Neural cell (in vitro differentiated cells): Measurements from ENCODE around the gene IQGAP2. TPM values are rescaled to one million over a fixed set of nuclear protein-coding genes. Genes with fewer than 3 reads are reported as not detected.

Source experiments
- H2AFZ ChIP-seq: fragments of 200-600, 300-800 bp; sonication (generic), shearing (Covaris generic); 2 replicates; pipeline ENCODE4 v1.6.0; 2014; ENCODE audit warnings: low read depth, mild to moderate bottlenecking, antibody characterized with exemption, low read length, moderate library complexity
- H3F3A ChIP-seq: fragments of 200-600 bp; shearing (Covaris generic); 2 replicates; pipeline ENCODE4 v1.6.1; 2016; ENCODE audit warnings: mild to moderate bottlenecking, moderate library complexity, mixed read lengths, antibody characterized with exemption, low read length; ENCODE audit not compliant: insufficient read depth, poor library complexity, severe bottlenecking
- H3K27ac ChIP-seq: fragments of 200-600, 300-800 bp; sonication (generic), shearing (Covaris generic); 2 replicates; pipeline ENCODE4 v1.5.1; 2014; ENCODE audit warnings: mild to moderate bottlenecking, low read length, moderate library complexity
- H3K27me3 ChIP-seq: fragments of 300-800, 200-600 bp; sonication (generic), shearing (Covaris generic); 2 replicates; pipeline ENCODE4 v1.6.0; 2014; ENCODE audit warnings: mild to moderate bottlenecking, low read depth, low read length, moderate library complexity; ENCODE audit not compliant: insufficient read depth
- H3K36me3 ChIP-seq: fragments of 300-800, 200-600 bp; sonication (generic), shearing (Covaris generic); 2 replicates; pipeline ENCODE4 v1.5.1; 2014; ENCODE audit warnings: mild to moderate bottlenecking, antibody characterized with exemption, low read length, moderate library complexity; ENCODE audit not compliant: insufficient read depth
- H3K4me2 ChIP-seq: fragments of 300-800, 200-600 bp; sonication (generic), shearing (Covaris generic); 2 replicates; pipeline ENCODE4 v1.6.0; 2014; ENCODE audit warnings: mild to moderate bottlenecking, low read length
- H3K4me3 ChIP-seq: fragments of 300-800, 200-600 bp; sonication (generic), shearing (Covaris generic); 2 replicates; pipeline ENCODE4 v1.5.1; 2014; ENCODE audit warnings: mild to moderate bottlenecking, low read length, moderate library complexity
- H3K79me2 ChIP-seq: fragments of 200-600 bp; shearing (Covaris generic); replicated peaks from 2 replicates; pipeline ENCODE4 v1.6.0; 2014; ENCODE audit warnings: mild to moderate bottlenecking, low read length, moderate library complexity; ENCODE audit not compliant: insufficient read depth
- H3K9ac ChIP-seq: fragments of 300-800, 200-600 bp; sonication (generic), shearing (Covaris generic); 2 replicates; pipeline ENCODE4 v1.6.1; 2016; ENCODE audit warnings: mild to moderate bottlenecking, low read length, mixed read lengths
- H3K9me2 ChIP-seq: fragments of 200-600 bp; shearing (Covaris generic); 2 replicates; pipeline ENCODE4 v1.6.1; 2016; ENCODE audit warnings: mild to moderate bottlenecking, low read length, mixed read lengths; ENCODE audit not compliant: insufficient read depth
- H3K9me3 ChIP-seq: fragments of 200-600, 300-800 bp; sonication (generic), shearing (Covaris generic); 2 replicates; pipeline ENCODE4 v1.6.1; 2016; ENCODE audit warnings: mild to moderate bottlenecking, mixed run types, low read length, moderate library complexity, mixed read lengths
- H4K20me1 ChIP-seq: fragments of 200-600 bp; shearing (Covaris generic); 2 replicates; pipeline ENCODE4 v1.6.1; 2016; ENCODE audit warnings: mild to moderate bottlenecking, mixed run types; ENCODE audit not compliant: insufficient read depth
- EP300 ChIP-seq: fragments of 450-650 bp; conservative IDR thresholded peaks from 2 replicates; pipeline ENCODE4 v1.6.1; 2014; ENCODE audit warnings: antibody characterized with exemption, mild to moderate bottlenecking, moderate library complexity; ENCODE audit not compliant: poor library complexity, severe bottlenecking
- EZH2 ChIP-seq: fragments of 200-600, 300-800 bp; shearing (Covaris generic), sonication (generic); IDR thresholded peaks from 2 replicates; pipeline ENCODE4 v1.6.1; 2014; ENCODE audit warnings: antibody characterized with exemption, low read length, borderline replicate concordance, mild to moderate bottlenecking; ENCODE audit not compliant: insufficient read depth, poor library complexity, severe bottlenecking
- POLR2AphosphoS5 ChIP-seq: IDR thresholded peaks from 2 replicates; pipeline ENCODE4 v1.6.1; 2012
- SMC3 ChIP-seq: fragments of 450-650 bp; conservative IDR thresholded peaks from 2 replicates; pipeline ENCODE4 v1.6.1; 2014; ENCODE audit warnings: antibody characterized with exemption, mild to moderate bottlenecking, moderate library complexity; ENCODE audit not compliant: poor library complexity
- polyA plus RNA-seq: library from polyadenylated mRNA; depleted of rRNA; stranded (reverse); fragments of >200 nt; gene quantifications from 2 replicates; pipeline ENCODE4 v1.2.3, GENCODE V29; 2014
- small RNA-seq, 3 experiments: library from RNA; depleted of rRNA; stranded (forward); fragments of <200 nt; gene quantifications; one replicate each; pipeline ENCODE3, GENCODE V24; 2012
- TF ChIP-seq, protein P1 (sequence below): fragments of 450-650 bp; IDR thresholded peaks from 2 replicates; pipeline ENCODE4 v1.5.1; 2014; ENCODE audit warnings: antibody characterized with exemption, mild to moderate bottlenecking, moderate library complexity; ENCODE audit not compliant: poor library complexity, severe bottlenecking

The IQGAP2 gene
- polyA plus RNA-seq, 1 donor from 2014 or later = 5.2 TPM

DNA sequence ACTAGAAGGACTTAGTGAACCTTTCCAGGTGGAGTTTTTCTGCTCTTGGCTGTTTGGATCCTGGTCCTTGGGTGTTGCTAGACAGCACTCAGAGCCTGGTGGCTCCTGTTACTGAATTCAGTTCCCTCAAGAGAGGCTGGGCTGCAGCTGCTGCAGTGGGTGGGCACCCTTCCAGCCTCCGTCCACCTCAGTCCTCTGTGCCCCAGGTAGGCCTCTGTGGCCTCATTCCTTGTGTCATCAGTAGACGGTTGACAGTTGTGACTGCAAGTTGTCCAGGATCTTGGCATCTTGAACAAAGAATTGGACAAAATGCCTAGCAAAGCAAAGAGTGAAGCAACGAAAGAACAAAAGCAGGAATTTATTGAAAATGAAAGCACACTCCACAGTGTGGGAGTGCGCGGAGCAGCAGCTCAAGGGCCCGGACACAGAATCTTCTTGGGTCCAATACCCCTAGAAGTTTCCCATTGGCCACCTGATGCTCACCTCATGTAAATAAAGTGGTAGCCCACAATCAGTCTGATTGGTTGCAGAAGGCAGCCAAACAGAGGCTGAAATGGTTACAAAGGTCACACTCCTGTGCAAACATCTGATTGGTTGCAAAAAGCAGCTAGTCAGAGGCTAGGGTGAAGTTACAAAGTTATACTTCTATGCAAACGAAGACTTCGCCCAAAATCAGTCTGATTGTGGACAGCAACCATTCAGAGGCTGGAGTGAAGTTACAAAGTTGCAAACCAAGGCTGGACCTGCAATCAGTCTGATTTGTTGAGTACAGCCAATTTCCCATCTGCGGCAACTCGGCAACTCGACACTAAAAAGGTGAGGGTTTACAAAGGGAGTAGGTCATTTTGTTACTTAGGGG is 352.9 kb downstream of the IQGAP2 start:
- TF ChIP-seq, protein P1, sequence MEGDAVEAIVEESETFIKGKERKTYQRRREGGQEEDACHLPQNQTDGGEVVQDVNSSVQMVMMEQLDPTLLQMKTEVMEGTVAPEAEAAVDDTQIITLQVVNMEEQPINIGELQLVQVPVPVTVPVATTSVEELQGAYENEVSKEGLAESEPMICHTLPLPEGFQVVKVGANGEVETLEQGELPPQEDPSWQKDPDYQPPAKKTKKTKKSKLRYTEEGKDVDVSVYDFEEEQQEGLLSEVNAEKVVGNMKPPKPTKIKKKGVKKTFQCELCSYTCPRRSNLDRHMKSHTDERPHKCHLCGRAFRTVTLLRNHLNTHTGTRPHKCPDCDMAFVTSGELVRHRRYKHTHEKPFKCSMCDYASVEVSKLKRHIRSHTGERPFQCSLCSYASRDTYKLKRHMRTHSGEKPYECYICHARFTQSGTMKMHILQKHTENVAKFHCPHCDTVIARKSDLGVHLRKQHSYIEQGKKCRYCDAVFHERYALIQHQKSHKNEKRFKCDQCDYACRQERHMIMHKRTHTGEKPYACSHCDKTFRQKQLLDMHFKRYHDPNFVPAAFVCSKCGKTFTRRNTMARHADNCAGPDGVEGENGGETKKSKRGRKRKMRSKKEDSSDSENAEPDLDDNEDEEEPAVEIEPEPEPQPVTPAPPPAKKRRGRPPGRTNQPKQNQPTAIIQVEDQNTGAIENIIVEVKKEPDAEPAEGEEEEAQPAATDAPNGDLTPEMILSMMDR = no peak
- Histone ChIP-seq H3K27me3 (no peaks in the 10 kb centered on the region), H3K9me2 (no peaks in the 10 kb centered on the region), H2AFZ (no peak overlapping the region), H3F3A (no peaks in the 10 kb centered on the region), H3K36me3 (no peaks in the 10 kb centered on the region), H3K4me3 (no peak overlapping the region), H3K9ac (no peak overlapping the region), H3K9me3 (no peaks in the 10 kb centered on the region), H4K20me1 (no peaks in the 10 kb centered on the region), H3K4me2 (no peak overlapping the region), H3K27ac (no peak overlapping the region), H3K79me2 (no peaks in the 10 kb centered on the region)

DNA sequence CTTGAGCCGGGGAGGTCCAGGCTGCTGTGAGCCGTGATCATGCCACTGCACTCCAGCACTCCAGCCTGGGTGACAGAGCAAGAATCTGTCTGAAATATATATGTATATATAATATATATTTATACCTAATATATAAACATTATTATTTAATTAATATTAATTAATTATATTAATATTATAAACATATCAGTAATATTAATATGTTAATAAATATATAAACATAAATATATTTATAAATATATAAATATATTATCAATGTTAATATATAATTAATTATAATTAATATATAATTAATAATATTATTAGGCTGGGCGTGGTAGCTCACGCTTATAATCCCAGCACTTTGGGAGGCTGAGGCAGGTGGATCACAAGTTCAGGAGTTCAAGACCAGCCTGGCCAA is 354.0 kb downstream of the IQGAP2 start:
- H3K27ac ChIP-seq = no peak overlapping the region
- no peaks in the 10 kb centered on the region for H3K79me2 ChIP-seq
- TF ChIP-seq, protein P1 = no peak
- TF ChIP-seq POLR2AphosphoS5 (no peak), SMC3 (no peak), EP300 (no peak), EZH2 (no peak)

More for the DNA sequence above, 354.0 kb downstream of the IQGAP2 start:
- H4K20me1 ChIP-seq = no peaks in the 10 kb centered on the region
- no peak overlapping the region for H3K9ac ChIP-seq
- no peaks in the 10 kb centered on the region for H3K9me2 ChIP-seq
- no peaks in the 10 kb centered on the region for H3K36me3 ChIP-seq
- no peak overlapping the region for H2AFZ ChIP-seq
- H3K4me2 ChIP-seq = no peak overlapping the region
- H3K4me3 ChIP-seq = no peak overlapping the region
- no peaks in the 10 kb centered on the region for H3K9me3 ChIP-seq
- no peaks in the 10 kb centered on the region for H3F3A ChIP-seq
- no peaks in the 10 kb centered on the region for H3K27me3 ChIP-seq

Small RNAs within 50 kb of the gene (small RNA-seq; reads per million reads assigned to genes)
- gene RF02154 (0 reads per million in 3 experiments), gene RF02155 (0 reads per million in 3 experiments)

Other genes with a start within 250 kb of the IQGAP2 start
- gene F2RL2, start 220.1 kb downstream of the IQGAP2 start, polyA plus RNA-seq = not detected in 2 replicates